PC-3 (cell line): ENCODE measurements around the gene WIPF3. TPM values are rescaled to one million over a fixed set of nuclear protein-coding genes. Genes with fewer than 3 reads are reported as not detected.

Source experiments
- ATAC-seq: fragments of 200-7000 bp; cut with Tn5 transposase; 2 replicates; pipeline ENCODE4 v1.9.1; 2020; ENCODE audit warnings: mild to moderate bottlenecking, moderate library complexity
- BruUV-seq: library from RNA; stranded (reverse); fragments of 400-500 nt; replicated peaks from 2 replicates; lab custom pipeline; 2021; lab: Mats Ljungman, UMichigan
- CTCF ChIA-PET: fragments of 300-600 bp; sonication (Branson Sonifier 250); formaldehyde crosslinking; loops from one replicate; lab custom pipeline; 2022; ENCODE audit warnings: antibody characterized with exemption; lab: Charles Lee
- POLR2A ChIA-PET: fragments of 300-600 bp; sonication (Branson Sonifier 250); formaldehyde crosslinking; loops from one replicate; lab custom pipeline; 2022; ENCODE audit warnings: antibody characterized with exemption; ENCODE audit not compliant: unreplicated experiment; lab: Charles Lee
- DNase-seq: peaks from one replicate; pipeline ENCODE4 v3.0.0-alpha.2; 2015
- H2AFZ ChIP-seq: fragments of 300-600 bp; sonication (generic); 2 replicates; pipeline ENCODE4 v1.6.0; 2016; ENCODE audit warnings: antibody characterized with exemption, low read length
- H3F3A ChIP-seq: fragments of 300-600 bp; sonication (generic); one replicate; pipeline ENCODE4 v1.6.0; 2017; ENCODE audit warnings: antibody characterized with exemption, low read length, control low read depth, mild to moderate bottlenecking; ENCODE audit not compliant: unreplicated experiment
- H3K27ac ChIP-seq: fragments of 300-600 bp; sonication (generic); 2 replicates; pipeline ENCODE4 v1.5.1; 2016; ENCODE audit warnings: mild to moderate bottlenecking, low read length
- H3K27me3 ChIP-seq: fragments of 300-600 bp; sonication (generic); 2 replicates; pipeline ENCODE4 v1.6.1; 2016; ENCODE audit warnings: low read length, mixed read lengths
- H3K36me3 ChIP-seq: fragments of 300-600 bp; sonication (generic); 2 replicates; pipeline ENCODE4 v1.6.1; 2016; ENCODE audit warnings: low read depth, mixed run types, low read length, mixed read lengths
- H3K4me1 ChIP-seq: fragments of 300-600 bp; sonication (generic); 2 replicates; pipeline ENCODE4 v1.5.1; 2016; ENCODE audit warnings: low read length; ENCODE audit not compliant: insufficient read depth
- H3K4me2 ChIP-seq: fragments of 300-600 bp; sonication (generic); 2 replicates; pipeline ENCODE4 v1.6.0; 2016; ENCODE audit warnings: low read length
- H3K4me3 ChIP-seq: fragments of 300-600 bp; sonication (generic); 2 replicates; pipeline ENCODE4 v1.5.1; 2016; ENCODE audit warnings: mild to moderate bottlenecking, low read length, mixed read lengths
- H3K79me2 ChIP-seq: fragments of 300-600 bp; sonication (generic); 2 replicates; pipeline ENCODE4 v1.6.1; 2017; ENCODE audit warnings: low read length, mixed read lengths
- H3K9ac ChIP-seq: fragments of 300-600 bp; sonication (generic); 2 replicates; pipeline ENCODE4 v1.6.0; 2016; ENCODE audit warnings: mild to moderate bottlenecking, low read length
- H3K9me2 ChIP-seq: fragments of 300-600 bp; sonication (generic); replicated peaks from 2 replicates; pipeline ENCODE4 v1.6.1; 2016; ENCODE audit warnings: mixed run types, low read length, mixed read lengths
- H3K9me3 ChIP-seq: fragments of 300-600 bp; sonication (generic); 2 replicates; pipeline ENCODE4 v1.6.1; 2016; ENCODE audit warnings: low read length, mixed read lengths
- H4K20me1 ChIP-seq: fragments of 300-600 bp; sonication (generic); 2 replicates; pipeline ENCODE4 v1.6.1; 2016; ENCODE audit warnings: low read length, mixed read lengths
- CTCF ChIP-seq: fragments of 300-600 bp; sonication (generic); conservative IDR thresholded peaks from 2 replicates; pipeline ENCODE4 v1.5.1; 2017; ENCODE audit warnings: antibody characterized with exemption, low read depth, mild to moderate bottlenecking, low read length
- EZH2 ChIP-seq: fragments of 300-600 bp; sonication (generic); IDR thresholded peaks from one replicate; pipeline ENCODE4 v1.6.1; 2017; ENCODE audit warnings: antibody characterized with exemption, mild to moderate bottlenecking, low read length; ENCODE audit not compliant: unreplicated experiment
- EZH2phosphoT487 ChIP-seq: fragments of 300-600 bp; sonication (generic); IDR thresholded peaks from 2 replicates; pipeline ENCODE4 v1.6.1; 2018; ENCODE audit warnings: mild to moderate bottlenecking, antibody characterized with exemption, low read length, borderline replicate concordance
- intact Hi-C: fragments of 100-400 bp; cut with micrococcal nuclease; formaldehyde crosslinking; loops from 2 replicates; pipeline ENCODE4 v1.9.0; 2023
- total RNA-seq: library from RNA; depleted of rRNA; stranded (reverse); fragments of >200 nt; gene quantifications from 2 replicates; pipeline ENCODE4 v1.2.3, GENCODE V29; 2014

Gene WIPF3
- total RNA-seq, 1 experiment from 2014 or later, result 3.4 TPM

- intact Hi-C loops, result no loop called here
- ATAC-seq (peak; percentile 64), DNase-seq (peak; percentile 11)
- Histone ChIP-seq H3F3A (no peaks in the 10 kb centered on the region), H3K27ac (no peak overlapping the region), H3K27me3 (peaks cover 13% of the 10 kb centered on the region; the same call in 1 of the 2 replicates), H3K79me2 (no peaks in the 10 kb centered on the region), H3K4me3 (no peak overlapping the region), H3K9ac (no peak overlapping the region), H3K9me2 (no peaks in the 10 kb centered on the region), H4K20me1 (no peaks in the 10 kb centered on the region), H2AFZ (no peak overlapping the region), H3K4me1 (no peaks in the 10 kb centered on the region), H3K36me3 (no peaks in the 10 kb centered on the region), H3K4me2 (no peak overlapping the region), H3K9me3 (no peaks in the 10 kb centered on the region)
- ChIA-PET CTCF (no interaction called here), POLR2A (no interaction called here)
- no TSS peak for BruUV-seq
- TF ChIP-seq EZH2phosphoT487 (no peak), CTCF (peak; percentile 32; the same call in 1 of the 2 replicates)
Observed at GRCh38 chr7:29764227-29764626, 42.1 kb upstream of the WIPF3 start.

DNA sequence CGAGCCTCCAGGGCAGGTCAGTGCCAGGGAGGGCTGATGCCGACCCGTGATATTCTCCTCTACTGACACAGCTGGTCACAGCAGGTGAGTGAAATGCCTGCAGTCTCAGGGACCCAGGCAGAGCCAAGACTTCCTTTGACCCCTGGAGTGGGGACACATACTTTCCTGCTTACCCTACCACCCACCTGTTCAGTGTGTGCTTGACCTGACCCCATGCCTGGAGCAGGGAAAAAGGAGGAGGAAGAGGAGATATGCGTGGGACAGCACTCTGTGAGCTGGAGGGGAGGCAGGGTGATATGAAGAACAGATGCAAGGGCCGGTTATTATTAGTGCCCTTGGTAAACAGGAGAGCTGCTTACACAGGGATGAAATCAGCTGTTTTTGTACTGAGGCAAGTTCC lies 40.8 kb upstream of the WIPF3 start:
- H3F3A ChIP-seq, result no peaks in the 10 kb centered on the region
- H3K9me2 ChIP-seq, result no peaks in the 10 kb centered on the region
- H2AFZ ChIP-seq, result no peak overlapping the region
- no peak for DNase-seq
- CTCF ChIA-PET, result no interaction called here
- no peak overlapping the region for H3K4me2 ChIP-seq
- intact Hi-C loops, result no loop called here
- no peaks in the 10 kb centered on the region for H3K36me3 ChIP-seq
- ATAC-seq, result no peak
- H3K79me2 ChIP-seq, result no peaks in the 10 kb centered on the region
- H3K9me3 ChIP-seq, result no peaks in the 10 kb centered on the region
- no peaks in the 10 kb centered on the region for H3K4me1 ChIP-seq
- no peak overlapping the region for H3K4me3 ChIP-seq
- H3K27ac ChIP-seq, result no peak overlapping the region
- H4K20me1 ChIP-seq, result no peaks in the 10 kb centered on the region
- TF ChIP-seq EZH2, result no peak
- no peak for TF ChIP-seq CTCF
- no peak for TF ChIP-seq EZH2phosphoT487
- peaks cover 13% of the 10 kb centered on the region; the same call in 1 of the 2 replicates for H3K27me3 ChIP-seq
- no TSS peak for BruUV-seq
- H3K9ac ChIP-seq, result no peak overlapping the region
- POLR2A ChIA-PET, result no interaction called here

DNA sequence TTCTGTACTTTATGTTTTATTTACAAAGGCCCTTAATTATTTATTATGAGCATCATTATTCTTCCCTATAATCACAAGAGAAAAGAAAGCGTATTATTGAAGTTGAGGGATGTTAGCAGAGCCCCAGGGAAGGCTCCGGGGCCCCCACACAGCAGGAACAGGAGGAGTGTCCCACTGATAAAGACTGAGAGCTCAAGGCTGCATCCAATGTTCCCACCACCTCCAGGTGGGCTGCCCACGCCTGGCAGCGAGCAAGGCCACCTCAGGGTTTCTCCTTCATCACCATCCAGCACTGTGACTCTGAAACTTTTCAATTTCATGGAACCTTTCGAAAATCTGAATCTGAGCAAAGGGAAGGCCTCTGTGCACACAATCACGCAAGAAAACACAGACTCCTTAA lies 35.9 kb upstream of the WIPF3 start:
- no peak for ATAC-seq
- intact Hi-C loops, result no loop called here
- POLR2A ChIA-PET, result no interaction called here
- no peak overlapping the region for H2AFZ ChIP-seq
- H3K9me3 ChIP-seq, result no peaks in the 10 kb centered on the region
- CTCF ChIA-PET, result no interaction called here
- H3K4me2 ChIP-seq, result no peak overlapping the region
- no peak overlapping the region for H3K9ac ChIP-seq
- no peaks in the 10 kb centered on the region for H3K36me3 ChIP-seq
- no TSS peak for BruUV-seq
- H3K27ac ChIP-seq, result no peak overlapping the region
- no peak for DNase-seq
- no peaks in the 10 kb centered on the region for H4K20me1 ChIP-seq
- no peaks in the 10 kb centered on the region for H3K4me1 ChIP-seq
- H3F3A ChIP-seq, result no peaks in the 10 kb centered on the region
- no peaks in the 10 kb centered on the region for H3K79me2 ChIP-seq
- H3K4me3 ChIP-seq, result no peak overlapping the region
- no peaks in the 10 kb centered on the region for H3K9me2 ChIP-seq
- TF ChIP-seq EZH2phosphoT487 (no peak), CTCF (no peak), EZH2 (no peak)
- H3K27me3 ChIP-seq, result peaks cover 12% of the 10 kb centered on the region; the same call in 1 of the 2 replicates
